Vagina (tissue), 2 donors: ENCODE measurements around the gene PEX11A.

Experiments used
- POLR2A ChIP-seq, 2 donors: fragments of 450-650 bp; IDR thresholded peaks; one replicate each; pipeline ENCODE4 v1.6.1; 2017; ENCODE audit warnings: antibody characterized with exemption in 2 of 2, mild to moderate bottlenecking in 2 of 2, moderate library complexity in 2 of 2
- POLR2AphosphoS5 ChIP-seq, 2 donors: sonication (generic); formaldehyde crosslinking; IDR thresholded peaks; one replicate each; pipeline ENCODE4 v1.9.0; 2017; ENCODE audit warnings: antibody characterized with exemption in 2 of 2, mild to moderate bottlenecking in 2 of 2, low read depth in 1 of 2; ENCODE audit not compliant: insufficient read depth in 1 of 2
- TF ChIP-seq, protein P1 (sequence below), 3 experiments: fragments of 450-650 bp in 2 of 3; fragments of 200-600 bp in 1 of 3; sonication (generic) in 1 of 3; IDR thresholded peaks; one replicate each; pipeline ENCODE4 v1.5.1; 2017 to 2019; ENCODE audit warnings: antibody characterized with exemption in 3 of 3, mild to moderate bottlenecking in 2 of 3, moderate library complexity in 2 of 3

DNA sequence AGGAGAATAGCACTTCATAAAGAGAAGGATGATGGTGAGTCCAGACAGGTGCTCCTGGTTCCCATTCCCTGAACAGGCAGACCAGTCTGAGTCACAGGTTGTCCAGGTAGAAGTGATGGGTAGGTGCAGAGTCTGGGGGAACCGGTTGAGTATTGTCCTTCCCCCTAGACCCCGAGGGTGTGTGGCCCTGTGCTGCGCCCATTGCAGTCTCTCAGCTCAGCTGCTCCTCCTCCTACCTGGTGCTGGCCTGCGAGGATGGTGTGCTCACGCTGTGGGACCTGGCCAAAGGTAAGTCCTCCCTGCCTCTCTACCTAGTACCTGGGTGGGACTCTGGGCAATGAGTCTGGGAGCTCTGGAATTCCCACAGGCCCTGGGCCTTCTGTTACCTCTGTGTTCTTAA, 40.7 kb upstream of the PEX11A start:
- no peak for TF ChIP-seq POLR2A (IDR thresholded peaks at IDR 0.05)
- TF ChIP-seq, protein P1, sequence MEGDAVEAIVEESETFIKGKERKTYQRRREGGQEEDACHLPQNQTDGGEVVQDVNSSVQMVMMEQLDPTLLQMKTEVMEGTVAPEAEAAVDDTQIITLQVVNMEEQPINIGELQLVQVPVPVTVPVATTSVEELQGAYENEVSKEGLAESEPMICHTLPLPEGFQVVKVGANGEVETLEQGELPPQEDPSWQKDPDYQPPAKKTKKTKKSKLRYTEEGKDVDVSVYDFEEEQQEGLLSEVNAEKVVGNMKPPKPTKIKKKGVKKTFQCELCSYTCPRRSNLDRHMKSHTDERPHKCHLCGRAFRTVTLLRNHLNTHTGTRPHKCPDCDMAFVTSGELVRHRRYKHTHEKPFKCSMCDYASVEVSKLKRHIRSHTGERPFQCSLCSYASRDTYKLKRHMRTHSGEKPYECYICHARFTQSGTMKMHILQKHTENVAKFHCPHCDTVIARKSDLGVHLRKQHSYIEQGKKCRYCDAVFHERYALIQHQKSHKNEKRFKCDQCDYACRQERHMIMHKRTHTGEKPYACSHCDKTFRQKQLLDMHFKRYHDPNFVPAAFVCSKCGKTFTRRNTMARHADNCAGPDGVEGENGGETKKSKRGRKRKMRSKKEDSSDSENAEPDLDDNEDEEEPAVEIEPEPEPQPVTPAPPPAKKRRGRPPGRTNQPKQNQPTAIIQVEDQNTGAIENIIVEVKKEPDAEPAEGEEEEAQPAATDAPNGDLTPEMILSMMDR (IDR thresholded peaks at IDR 0.05): no peak
- no peak for TF ChIP-seq POLR2AphosphoS5 (IDR thresholded peaks at IDR 0.05; ENCODE audit: insufficient read depth in 1 of 2, low read depth in 1 of 2)
